AG09319 (cell line): Measurements from ENCODE around the gene BORA.

Source experiments
- DNase-seq: peaks from one replicate; pipeline ENCODE4 v3.0.0-alpha.2; 2010; ENCODE audit warnings: low read depth; ENCODE audit errors: extremely low read depth
- TF ChIP-seq, protein P1 (sequence below): IDR thresholded peaks from 2 replicates; pipeline ENCODE4 v1.5.1; 2011; ENCODE audit warnings: low read depth, mild to moderate bottlenecking, inconsistent platforms, low read length, moderate library complexity

The BORA gene

DNA sequence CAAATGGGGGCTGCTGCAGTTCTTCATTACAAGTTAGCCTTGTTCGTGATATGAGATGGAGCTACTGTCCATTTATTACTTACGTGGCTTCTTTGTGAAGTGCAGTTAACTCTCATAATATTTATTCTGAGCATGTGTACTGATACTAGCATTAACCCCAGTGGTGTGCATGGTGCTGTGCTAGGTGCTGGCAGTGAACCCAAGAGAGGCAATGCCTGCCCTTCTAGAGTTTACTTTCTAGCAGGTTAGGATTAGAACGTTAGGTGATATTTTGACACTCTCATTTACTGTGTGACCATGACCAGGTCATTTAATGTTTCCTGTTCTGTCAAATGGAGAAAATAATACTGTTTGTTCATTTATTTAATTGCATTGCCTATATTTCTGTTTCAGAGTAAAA, 71.1 kb downstream of the BORA start:
- no peak for DNase-seq
- TF ChIP-seq, protein P1, sequence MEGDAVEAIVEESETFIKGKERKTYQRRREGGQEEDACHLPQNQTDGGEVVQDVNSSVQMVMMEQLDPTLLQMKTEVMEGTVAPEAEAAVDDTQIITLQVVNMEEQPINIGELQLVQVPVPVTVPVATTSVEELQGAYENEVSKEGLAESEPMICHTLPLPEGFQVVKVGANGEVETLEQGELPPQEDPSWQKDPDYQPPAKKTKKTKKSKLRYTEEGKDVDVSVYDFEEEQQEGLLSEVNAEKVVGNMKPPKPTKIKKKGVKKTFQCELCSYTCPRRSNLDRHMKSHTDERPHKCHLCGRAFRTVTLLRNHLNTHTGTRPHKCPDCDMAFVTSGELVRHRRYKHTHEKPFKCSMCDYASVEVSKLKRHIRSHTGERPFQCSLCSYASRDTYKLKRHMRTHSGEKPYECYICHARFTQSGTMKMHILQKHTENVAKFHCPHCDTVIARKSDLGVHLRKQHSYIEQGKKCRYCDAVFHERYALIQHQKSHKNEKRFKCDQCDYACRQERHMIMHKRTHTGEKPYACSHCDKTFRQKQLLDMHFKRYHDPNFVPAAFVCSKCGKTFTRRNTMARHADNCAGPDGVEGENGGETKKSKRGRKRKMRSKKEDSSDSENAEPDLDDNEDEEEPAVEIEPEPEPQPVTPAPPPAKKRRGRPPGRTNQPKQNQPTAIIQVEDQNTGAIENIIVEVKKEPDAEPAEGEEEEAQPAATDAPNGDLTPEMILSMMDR: no peak

DNA sequence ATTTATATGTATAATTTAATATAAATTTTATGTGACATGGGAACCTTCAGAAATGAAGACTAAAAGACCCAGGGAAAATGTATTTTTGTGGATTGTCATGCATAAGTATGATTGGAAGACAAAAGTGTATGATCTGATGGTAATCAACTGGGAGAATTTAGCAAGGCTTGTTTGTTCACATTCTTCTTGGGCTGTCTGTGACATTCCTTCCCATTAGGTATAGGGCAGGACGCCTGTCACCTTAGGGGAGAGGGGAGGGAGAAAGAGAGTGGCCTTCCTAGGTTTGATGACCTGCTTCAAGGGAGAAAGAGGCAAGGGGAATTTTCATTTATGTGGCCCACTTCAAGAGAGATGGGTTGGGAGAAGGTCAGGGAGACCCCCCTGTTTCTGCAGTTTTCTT, 76.6 kb downstream of the BORA start:
- no peak for DNase-seq
- TF ChIP-seq, protein P1: no peak
